Activated B cell treated with CpG ODN at 0.5 μM for 24 hours (primary cell): ENCODE data around the gene RPL26. TPM values are rescaled to one million over a fixed set of nuclear protein-coding genes. Genes with fewer than 3 reads are reported as not detected.

Experiments used
- ATAC-seq: fragments of 200-7000 bp; cut with Tn5 transposase; one replicate; pipeline ENCODE4 v1.10.0; 2021; ENCODE audit warnings: low read depth, mild to moderate bottlenecking, moderate library complexity
- CTCF ChIA-PET: fragments of 350-600 bp; sonication (Branson Sonifier 250); formaldehyde crosslinking; loops from one replicate; lab custom pipeline; 2021; ENCODE audit warnings: antibody characterized with exemption; lab: Charles Lee
- POLR2A ChIA-PET: fragments of 350-600 bp; sonication (Branson Sonifier 250); formaldehyde crosslinking; loops from one replicate; lab custom pipeline; 2021; ENCODE audit warnings: antibody characterized with exemption; lab: Charles Lee
- DNase-seq: peaks from one replicate; pipeline ENCODE4 v3.0.0; 2022
- H3K27ac Mint-ChIP-seq: one replicate; pipeline ENCODE4 v1.8.0; 2020; ENCODE audit warnings: mixed read lengths
- H3K27me3 Mint-ChIP-seq: one replicate; pipeline ENCODE4 v1.8.0; 2021; ENCODE audit warnings: mixed read lengths
- H3K36me3 Mint-ChIP-seq: one replicate; pipeline ENCODE4 v1.8.0; 2021; ENCODE audit warnings: low read depth, mixed read lengths
- H3K4me1 Mint-ChIP-seq: one replicate; pipeline ENCODE4 v1.8.0; 2021; ENCODE audit warnings: mixed read lengths
- H3K4me3 Mint-ChIP-seq: one replicate; pipeline ENCODE4 v1.8.0; 2020; ENCODE audit warnings: mild to moderate bottlenecking, mixed read lengths
- H3K9me3 Mint-ChIP-seq: one replicate; pipeline ENCODE4 v1.8.0; 2020; ENCODE audit warnings: mixed read lengths
- intact Hi-C: fragments of 100-400 bp; cut with micrococcal nuclease; formaldehyde crosslinking; loops from one replicate; pipeline ENCODE4 v1.15.1; 2024
- total RNA-seq: library from RNA; stranded (reverse); gene quantifications from 2 replicates; pipeline ENCODE4 v1.2.3, GENCODE V29; 2022
- TF ChIP-seq, protein P1 (sequence below): fragments of 200-600 bp; IDR thresholded peaks from one replicate; pipeline ENCODE4 v1.8.0; 2022; ENCODE audit warnings: antibody characterized with exemption, mild to moderate bottlenecking

The RPL26 gene
- 3,512 and 4,174 TPM in 2 replicates for total RNA-seq

DNA sequence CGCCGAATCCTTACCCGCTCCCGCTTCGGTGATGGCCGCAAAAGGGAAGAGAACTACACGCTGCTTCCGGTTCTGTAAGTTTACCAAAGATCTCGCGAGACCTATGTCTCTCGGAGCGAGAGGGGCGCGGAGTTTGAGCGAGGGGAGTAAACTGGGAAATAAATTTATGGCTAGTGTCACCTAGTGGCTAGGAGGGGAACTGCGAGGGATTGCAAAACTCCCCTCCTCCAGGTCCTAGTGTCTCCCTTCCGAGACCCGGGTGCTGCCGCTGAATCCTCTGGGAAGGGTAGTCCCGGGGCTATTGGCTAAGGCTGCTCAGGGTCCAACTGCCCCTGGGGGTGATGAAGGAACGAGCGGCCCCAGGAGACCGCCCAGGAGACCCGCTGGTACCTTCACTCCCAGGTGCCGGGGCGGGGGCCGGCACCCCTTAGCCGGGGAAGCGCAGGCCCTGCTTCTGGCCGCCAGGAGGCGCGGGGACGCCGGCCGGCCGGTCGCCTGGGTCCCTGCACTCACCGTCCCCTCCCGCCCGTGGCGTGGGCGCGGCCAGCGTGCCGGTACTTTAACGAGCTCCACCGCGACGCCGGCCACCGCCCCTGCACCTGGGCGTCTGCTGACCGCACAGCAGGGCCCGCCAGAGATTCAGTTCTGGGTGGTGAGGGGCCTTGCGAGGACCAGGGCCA lies at the start of gene RPL26:
TSS of gene RPL26 (minus strand) at position 51 of the 680 bp plus-strand sequence. CDS start 883 bp downstream, outside the sequence.
- TF ChIP-seq, protein P1, sequence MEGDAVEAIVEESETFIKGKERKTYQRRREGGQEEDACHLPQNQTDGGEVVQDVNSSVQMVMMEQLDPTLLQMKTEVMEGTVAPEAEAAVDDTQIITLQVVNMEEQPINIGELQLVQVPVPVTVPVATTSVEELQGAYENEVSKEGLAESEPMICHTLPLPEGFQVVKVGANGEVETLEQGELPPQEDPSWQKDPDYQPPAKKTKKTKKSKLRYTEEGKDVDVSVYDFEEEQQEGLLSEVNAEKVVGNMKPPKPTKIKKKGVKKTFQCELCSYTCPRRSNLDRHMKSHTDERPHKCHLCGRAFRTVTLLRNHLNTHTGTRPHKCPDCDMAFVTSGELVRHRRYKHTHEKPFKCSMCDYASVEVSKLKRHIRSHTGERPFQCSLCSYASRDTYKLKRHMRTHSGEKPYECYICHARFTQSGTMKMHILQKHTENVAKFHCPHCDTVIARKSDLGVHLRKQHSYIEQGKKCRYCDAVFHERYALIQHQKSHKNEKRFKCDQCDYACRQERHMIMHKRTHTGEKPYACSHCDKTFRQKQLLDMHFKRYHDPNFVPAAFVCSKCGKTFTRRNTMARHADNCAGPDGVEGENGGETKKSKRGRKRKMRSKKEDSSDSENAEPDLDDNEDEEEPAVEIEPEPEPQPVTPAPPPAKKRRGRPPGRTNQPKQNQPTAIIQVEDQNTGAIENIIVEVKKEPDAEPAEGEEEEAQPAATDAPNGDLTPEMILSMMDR: peak; percentile 87
- intact Hi-C loops: loop anchor here (1.0 to 10.0 kb wide), 14 partner anchors 52 to 1368 kb away; partner anchors contain the start of genes ALOXE3, CFAP52, CNTROB and CTC1
- POLR2A ChIA-PET: interaction anchor here (0.6 to 1.8 kb wide), 15 partner anchors 52 to 696 kb away, joined by 3 to 12 read pairs (median 6); partner anchors contain the start of genes NDEL1, PIK3R5, RANGRF and TP53
- H3K36me3 Mint-ChIP-seq: peaks cover 47% of the 10 kb centered on the region
- CTCF ChIA-PET: interaction anchor here (0.6 to 2.2 kb wide), 10 partner anchors 9 to 615 kb away, joined by 3 to 28 read pairs (median 3); partner anchors contain the start of gene NDEL1
- H3K27me3 Mint-ChIP-seq: no peaks in the 10 kb centered on the region
- DNase-seq (peak; percentile 94), ATAC-seq (peak; percentile 90)
- no peaks in the 10 kb centered on the region for H3K9me3 Mint-ChIP-seq
- H3K27ac Mint-ChIP-seq: peak within 1 kb of the TSS; percentile 95
- peak within 1 kb of the TSS; percentile 98 for H3K4me3 Mint-ChIP-seq
- peaks cover 56% of the 10 kb centered on the region for H3K4me1 Mint-ChIP-seq

DNA sequence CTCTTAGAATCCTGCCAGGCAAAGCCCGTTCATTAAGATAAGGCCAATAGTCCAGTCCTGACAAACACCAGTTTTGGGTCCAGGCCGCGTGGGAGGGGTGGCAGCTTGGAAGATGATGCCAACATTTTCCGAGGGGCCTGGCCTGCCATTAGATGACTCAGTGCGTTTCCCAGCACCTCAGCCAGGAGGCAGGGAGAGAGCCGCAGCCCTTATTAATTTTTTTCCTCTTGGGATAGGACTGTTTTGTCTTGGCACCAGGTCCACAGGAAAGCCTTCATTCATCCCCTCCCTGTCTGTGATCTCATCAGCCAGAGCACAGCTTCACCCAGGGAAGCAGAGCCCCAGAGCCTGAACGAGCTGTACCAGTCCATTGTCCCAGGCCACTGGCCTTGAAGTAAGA lies 48.0 kb upstream of the RPL26 start:
- intact Hi-C loops: no loop called here
- Mint-ChIP-seq H3K9me3 (no peaks in the 10 kb centered on the region), H3K27ac (no peak overlapping the region), H3K27me3 (peaks cover 5% of the 10 kb centered on the region), H3K4me1 (peaks cover 6% of the 10 kb centered on the region), H3K36me3 (no peaks in the 10 kb centered on the region), H3K4me3 (no peak overlapping the region)
- ChIA-PET CTCF (no interaction called here), POLR2A (interaction anchor here (0.6 kb wide), 1 partner anchor 19 kb away, joined by 3 read pairs; no protein-coding TSS in a partner anchor)
- ATAC-seq: no peak
- TF ChIP-seq, protein P1: no peak
- no peak for DNase-seq

DNA sequence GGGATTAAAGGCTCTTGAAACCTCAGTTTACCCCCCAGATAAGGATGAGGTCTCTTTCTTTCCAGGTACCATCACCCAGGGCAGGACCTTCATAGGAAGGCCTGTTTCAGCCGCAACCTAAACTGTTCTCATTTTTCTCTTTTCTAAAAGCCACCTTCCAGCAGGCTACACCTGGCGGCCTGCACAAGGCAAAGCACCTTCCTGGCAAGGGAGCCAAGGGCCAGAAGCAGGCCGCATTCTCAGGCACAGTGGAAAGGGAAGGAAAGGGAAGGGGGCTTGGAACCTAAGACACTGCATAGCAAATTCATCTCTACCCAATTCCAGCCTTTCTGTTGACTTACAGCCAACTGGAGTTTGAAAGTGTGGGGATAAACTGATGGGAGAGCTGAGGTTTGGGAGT lies 43.8 kb upstream of the RPL26 start:
- H3K4me1 Mint-ChIP-seq: no peaks in the 10 kb centered on the region
- no peak for ATAC-seq
- H3K9me3 Mint-ChIP-seq: no peaks in the 10 kb centered on the region
- POLR2A ChIA-PET: no interaction called here
- no peak for DNase-seq
- H3K4me3 Mint-ChIP-seq: no peak overlapping the region
- TF ChIP-seq, protein P1: no peak
- no peak overlapping the region for H3K27ac Mint-ChIP-seq
- H3K36me3 Mint-ChIP-seq: no peaks in the 10 kb centered on the region
- CTCF ChIA-PET: no interaction called here
- peaks cover 19% of the 10 kb centered on the region for H3K27me3 Mint-ChIP-seq
- intact Hi-C loops: no loop called here

DNA sequence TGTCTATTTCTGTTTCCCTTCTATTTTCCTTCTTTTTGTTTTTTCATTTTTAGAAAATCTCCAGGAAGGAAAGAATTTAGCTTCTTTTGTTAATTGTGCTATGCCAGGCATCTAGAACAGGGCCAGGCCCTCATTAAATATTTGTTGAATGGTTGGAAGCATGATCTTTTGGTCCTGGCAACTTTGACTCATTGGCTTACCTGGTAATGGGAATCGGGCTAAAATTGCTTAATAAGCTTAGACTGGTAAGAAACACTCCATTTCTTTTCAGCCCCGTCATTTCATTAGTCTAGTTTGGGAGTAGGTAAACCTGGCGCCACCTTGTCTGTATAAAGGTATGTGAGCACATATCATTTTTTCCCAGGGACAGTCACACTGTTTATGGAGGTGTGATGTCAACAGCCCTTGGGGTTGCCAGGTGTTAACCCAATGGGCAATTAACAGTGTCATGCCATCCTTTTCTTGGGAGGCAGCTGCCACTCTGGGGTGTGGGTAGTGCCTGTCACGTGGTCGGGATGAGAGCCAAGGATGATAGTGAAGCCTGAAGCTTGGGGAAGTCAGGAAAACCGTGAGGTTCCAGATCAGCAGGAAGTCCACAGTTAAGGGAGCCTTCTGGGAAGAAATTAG lies 43.2 kb upstream of the RPL26 start:
- Mint-ChIP-seq H3K9me3 (no peaks in the 10 kb centered on the region), H3K4me3 (no peak overlapping the region), H3K36me3 (no peaks in the 10 kb centered on the region), H3K27me3 (peaks cover 22% of the 10 kb centered on the region), H3K27ac (no peak overlapping the region), H3K4me1 (no peaks in the 10 kb centered on the region)
- intact Hi-C loops: no loop called here
- no peak for DNase-seq
- CTCF ChIA-PET: no interaction called here
- TF ChIP-seq, protein P1: no peak
- POLR2A ChIA-PET: no interaction called here
- ATAC-seq: no peak

DNA sequence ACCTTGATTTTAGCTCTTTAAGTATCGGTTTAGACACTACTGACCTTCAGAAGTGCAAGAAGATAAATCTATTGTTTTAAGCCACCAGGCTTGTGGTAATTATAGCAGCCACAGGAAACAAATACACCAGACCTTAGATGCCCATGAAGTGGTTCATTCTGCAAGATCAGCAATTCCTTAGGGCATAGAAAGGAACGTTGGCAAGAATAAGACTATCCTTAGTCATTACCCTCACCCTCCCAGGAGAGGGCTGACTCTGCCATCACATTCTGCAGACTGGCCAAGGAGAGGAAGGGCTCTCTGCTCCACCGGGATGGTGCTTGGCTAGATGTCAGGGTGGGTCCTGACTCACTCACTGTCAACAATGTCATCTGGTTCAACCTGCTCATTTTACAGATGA lies 38.6 kb upstream of the RPL26 start:
- Mint-ChIP-seq H3K9me3 (no peaks in the 10 kb centered on the region), H3K27ac (no peak overlapping the region), H3K36me3 (no peaks in the 10 kb centered on the region), H3K4me1 (no peaks in the 10 kb centered on the region), H3K4me3 (no peak overlapping the region), H3K27me3 (peaks cover 43% of the 10 kb centered on the region)
- POLR2A ChIA-PET: no interaction called here
- CTCF ChIA-PET: interaction anchor here (2.2 kb wide), 1 partner anchor 11 kb away, joined by 10 read pairs; no protein-coding TSS in a partner anchor
- ATAC-seq: no peak
- TF ChIP-seq, protein P1: no peak
- DNase-seq: no peak
- intact Hi-C loops: no loop called here
